CD14-positive monocyte (primary cell): Measurements from ENCODE around the gene BLMH. TPM values are rescaled to one million over a fixed set of nuclear protein-coding genes. Genes with fewer than 3 reads are reported as not detected.

ENCODE experiments used
- DNase-seq, 3 donors: peaks; one replicate each; pipeline ENCODE4 v3.0.0-alpha.2; 2011 to 2022
- H2AFZ ChIP-seq: 2 replicates; pipeline ENCODE4 v1.6.0; 2012; ENCODE audit warnings: mild to moderate bottlenecking, low read depth, low read length, inconsistent platforms; ENCODE audit not compliant: insufficient read depth, poor library complexity, severe bottlenecking
- H3K27ac ChIP-seq, 2 donors: 1 replicate in 1 of 2; 2 replicates in 1 of 2; pipeline ENCODE4 v1.5.1; 2012 to 2013; ENCODE audit warnings: low read length in 2 of 2, control low read depth in 1 of 2, inconsistent platforms in 1 of 2, low read depth in 1 of 2, mild to moderate bottlenecking in 1 of 2
- H3K27me3 ChIP-seq, 2 donors: one replicate each; pipeline versions ENCODE4 v1.6.0 to v1.6.1; 2011 to 2013; ENCODE audit warnings: low read length in 2 of 2; ENCODE audit not compliant: control insufficient read depth in 2 of 2, insufficient read depth in 2 of 2
- H3K36me3 ChIP-seq, 2 donors: replicated peaks in 1 of 2; 1 replicate in 1 of 2; 2 replicates in 1 of 2; pipeline versions ENCODE4 v1.5.1 to v1.6.1; 2012 to 2013; ENCODE audit warnings: low read length in 2 of 2, control low read depth in 1 of 2, inconsistent platforms in 1 of 2, mild to moderate bottlenecking in 1 of 2; ENCODE audit not compliant: insufficient read depth in 2 of 2, control insufficient read depth in 1 of 2
- H3K4me1 ChIP-seq, 2 donors: 1 replicate in 1 of 2; 2 replicates in 1 of 2; pipeline versions ENCODE4 v1.5.1 to v1.6.1; 2012 to 2013; ENCODE audit warnings: low read length in 2 of 2, control low read depth in 1 of 2, inconsistent platforms in 1 of 2, mild to moderate bottlenecking in 1 of 2, moderate library complexity in 1 of 2; ENCODE audit not compliant: insufficient read depth in 2 of 2, control insufficient read depth in 1 of 2
- H3K4me2 ChIP-seq: replicated peaks from 2 replicates; pipeline ENCODE3; 2012; ENCODE audit warnings: low read length, moderate library complexity, mild to moderate bottlenecking; ENCODE audit not compliant: poor library complexity, severe bottlenecking; ENCODE audit errors: extremely low read depth
- H3K4me3 ChIP-seq, 3 experiments: fragments of 200-600 bp in 1 of 3; sonication (generic) in 1 of 3; replicated peaks in 1 of 3; 1 replicate in 2 of 3; 2 replicates in 1 of 3; pipeline ENCODE4 v1.5.1; 2011 to 2013; ENCODE audit warnings: low read length in 3 of 3, mild to moderate bottlenecking in 3 of 3, control low read depth in 2 of 3, low read depth in 2 of 3, inconsistent platforms in 1 of 3, moderate library complexity in 1 of 3
- H3K79me2 ChIP-seq: 2 replicates; pipeline ENCODE4 v1.6.0; 2012; ENCODE audit warnings: mild to moderate bottlenecking, control low read depth, inconsistent platforms, low read length, moderate library complexity; ENCODE audit not compliant: insufficient read depth
- H3K9ac ChIP-seq: 2 replicates; pipeline ENCODE4 v1.6.0; 2017; ENCODE audit warnings: low read length, mild to moderate bottlenecking; ENCODE audit not compliant: insufficient read depth, poor library complexity, severe bottlenecking
- H3K9me3 ChIP-seq, 2 donors: replicated peaks in 1 of 2; 1 replicate in 1 of 2; 2 replicates in 1 of 2; pipeline versions ENCODE4 v1.5.1 to v1.6.1; 2012 to 2013; ENCODE audit warnings: low read length in 2 of 2, control low read depth in 1 of 2; ENCODE audit not compliant: control insufficient read depth in 1 of 2, insufficient read depth in 1 of 2
- H4K20me1 ChIP-seq: 2 replicates; pipeline ENCODE4 v1.6.0; 2012; ENCODE audit warnings: mild to moderate bottlenecking, low read length, control low read depth, moderate library complexity; ENCODE audit not compliant: insufficient read depth
- H3K27ac Mint-ChIP-seq, 7 donors: one replicate each; pipeline ENCODE4 v1.8.0; 2020; ENCODE audit warnings: mild to moderate bottlenecking in 7 of 7, mixed read lengths in 7 of 7, moderate library complexity in 6 of 7, inconsistent platforms in 2 of 7
- H3K27me3 Mint-ChIP-seq, 3 donors: one replicate each; pipeline ENCODE4 v1.8.0; 2021 to 2022; ENCODE audit warnings: low read depth in 3 of 3, mild to moderate bottlenecking in 3 of 3, mixed read lengths in 3 of 3, moderate library complexity in 3 of 3, inconsistent platforms in 1 of 3
- H3K36me3 Mint-ChIP-seq, 2 donors: one replicate each; pipeline ENCODE4 v1.8.0; 2020; ENCODE audit warnings: mixed read lengths in 2 of 2, inconsistent platforms in 1 of 2, mild to moderate bottlenecking in 1 of 2
- H3K4me1 Mint-ChIP-seq: one replicate; pipeline ENCODE4 v1.8.0; 2020; ENCODE audit warnings: mild to moderate bottlenecking, mixed read lengths
- H3K4me3 Mint-ChIP-seq, 2 donors: one replicate each; pipeline ENCODE4 v1.8.0; 2020; ENCODE audit warnings: mild to moderate bottlenecking in 2 of 2, mixed read lengths in 2 of 2, moderate library complexity in 1 of 2
- H3K9me3 Mint-ChIP-seq, 7 donors: one replicate each; pipeline ENCODE4 v1.8.0; 2020 to 2022; ENCODE audit warnings: mixed read lengths in 7 of 7, mild to moderate bottlenecking in 6 of 7, moderate library complexity in 6 of 7, inconsistent platforms in 2 of 7
- CTCF ChIP-seq: fragments of 200-600 bp; IDR thresholded peaks from one replicate; pipeline ENCODE4 v1.8.0; 2022; ENCODE audit warnings: antibody characterized with exemption, mild to moderate bottlenecking
- WGBS: methylation state at CpG from one replicate; pipeline ENCODE4 v1.1.5; 2013; ENCODE audit warnings: missing lambda C conversion rate; ENCODE audit not compliant: insufficient coverage; 5-methylcytosine and 5-hydroxymethylcytosine counted together
- intact Hi-C, 2 donors: fragments of 100-400 bp; cut with micrococcal nuclease; formaldehyde crosslinking; loops; one replicate each; pipeline versions ENCODE4 v1.15.0 to v1.15.1; 2023
- polyA plus RNA-seq, 3 donors: library from polyadenylated mRNA; depleted of rRNA in 1 of 3; unstranded in 2 of 3; stranded (reverse) in 1 of 3; fragments of 300-500 nt in 2 of 3; fragments of >200 nt in 1 of 3; fragmentation: Illumina TruSeq in 2 of 3; gene quantifications; 1 replicate in 2 of 3; 2 replicates in 1 of 3; pipeline ENCODE4 v1.2.3, GENCODE V29; 2012 to 2021

BLMH gene
- polyA plus RNA-seq, 3 donors, result 6.6 to 10.8 (median 10.4) TPM

- DNase-seq, result no peak
- Histone ChIP-seq H3K4me1 (peaks cover 22 to 31% of the 10 kb centered on the region in 2 donors), H3K36me3 (no peaks in the 10 kb centered on the region), H3K4me2 (no peak overlapping the region), H2AFZ (peak overlapping the region; percentile 21), H3K79me2 (no peaks in the 10 kb centered on the region), H4K20me1 (no peaks in the 10 kb centered on the region), H3K9ac (no peak overlapping the region), H3K27me3 (peaks cover 43 to 64% of the 10 kb centered on the region in 2 donors), H3K27ac (no peak overlapping the region), H3K4me3 (no peak overlapping the region), H3K9me3 (peaks cover 3 to 15% of the 10 kb centered on the region in 2 donors)
- peak overlapping the region in 1 of 2 donors; percentile 83 for H3K4me3 Mint-ChIP-seq
- peaks cover 37% of the 10 kb centered on the region for H3K4me1 Mint-ChIP-seq
- peaks cover 0 to 32% (median 15%) of the 10 kb centered on the region in 7 donors for H3K9me3 Mint-ChIP-seq
- peaks cover 62 to 76% (median 71%) of the 10 kb centered on the region in 3 donors for H3K27me3 Mint-ChIP-seq
- H3K27ac Mint-ChIP-seq, result no peak overlapping the region
- 21% methylated on average over 6 of the region's 7 CpGs for whole genome bisulfite sequencing
- peaks cover 0 to 11% of the 10 kb centered on the region in 2 donors for H3K36me3 Mint-ChIP-seq
- TF ChIP-seq CTCF, result no peak
- intact Hi-C loops, result no loop called here
Observed at GRCh38 chr17:30238003-30238344, 53.8 kb downstream of the BLMH start.

- H2AFZ ChIP-seq, result peak overlapping the region; percentile 21
- no peak for TF ChIP-seq CTCF
- H4K20me1 ChIP-seq, result no peaks in the 10 kb centered on the region
- peaks cover 3 to 15% of the 10 kb centered on the region in 2 donors for H3K9me3 ChIP-seq
- H3K27me3 ChIP-seq, result peaks cover 43 to 69% of the 10 kb centered on the region in 2 donors
- H3K9ac ChIP-seq, result no peak overlapping the region
- peaks cover 22 to 31% of the 10 kb centered on the region in 2 donors for H3K4me1 ChIP-seq
- peaks cover 67 to 82% (median 76%) of the 10 kb centered on the region in 3 donors for H3K27me3 Mint-ChIP-seq
- H3K36me3 ChIP-seq, result no peaks in the 10 kb centered on the region
- intact Hi-C loops, result no loop called here
- H3K4me2 ChIP-seq, result no peak overlapping the region
- peaks cover 0 to 32% (median 15%) of the 10 kb centered on the region in 7 donors for H3K9me3 Mint-ChIP-seq
- H3K36me3 Mint-ChIP-seq, result peaks cover 0 to 11% of the 10 kb centered on the region in 2 donors
- no peaks in the 10 kb centered on the region for H3K79me2 ChIP-seq
- H3K4me1 Mint-ChIP-seq, result peaks cover 37% of the 10 kb centered on the region
- no peak overlapping the region for H3K27ac Mint-ChIP-seq
- no peak overlapping the region for H3K27ac ChIP-seq
- WGBS, result 22% methylated on average over 10 of the region's 21 CpGs
- no peak for DNase-seq
- no peak overlapping the region for H3K4me3 ChIP-seq
- peak overlapping the region in 1 of 2 donors; percentile 83 for H3K4me3 Mint-ChIP-seq
Observed at GRCh38 chr17:30237296-30238002, 54.3 kb downstream of the BLMH start.
